Measurements from ENCODE around the gene SGPP2. TPM values are rescaled to one million over a fixed set of nuclear protein-coding genes. Genes with fewer than 3 reads are reported as not detected.

Gene SGPP2
- total and polyA plus RNA-seq, 7 donors = 0.06 to 0.29 (median 0.10) TPM; not detected in 2

- Histone ChIP-seq H3K27me3 (ENCODE audit: insufficient read depth in 3 of 3, low read length in 2 of 3) (peaks cover 0 to 2% (median 2%) of the 10 kb centered on the region in 3 donors), H3K4me1 (no peaks in the 10 kb centered on the region), H3K9me3 (no peaks in the 10 kb centered on the region), H3K36me3 (ENCODE audit: insufficient read depth in 1 of 2, low read depth in 1 of 2) (no peaks in the 10 kb centered on the region), H3K4me3 (no peak overlapping the region), H3K27ac (no peak overlapping the region)
- no peak for ATAC-seq
- WGBS, 3 donors = 68 to 80% (median 76%) methylated on average over 4 of the region's 4 CpGs
- intact Hi-C loops (cut with DNase I) = no loop called here
- TF ChIP-seq, protein P1, sequence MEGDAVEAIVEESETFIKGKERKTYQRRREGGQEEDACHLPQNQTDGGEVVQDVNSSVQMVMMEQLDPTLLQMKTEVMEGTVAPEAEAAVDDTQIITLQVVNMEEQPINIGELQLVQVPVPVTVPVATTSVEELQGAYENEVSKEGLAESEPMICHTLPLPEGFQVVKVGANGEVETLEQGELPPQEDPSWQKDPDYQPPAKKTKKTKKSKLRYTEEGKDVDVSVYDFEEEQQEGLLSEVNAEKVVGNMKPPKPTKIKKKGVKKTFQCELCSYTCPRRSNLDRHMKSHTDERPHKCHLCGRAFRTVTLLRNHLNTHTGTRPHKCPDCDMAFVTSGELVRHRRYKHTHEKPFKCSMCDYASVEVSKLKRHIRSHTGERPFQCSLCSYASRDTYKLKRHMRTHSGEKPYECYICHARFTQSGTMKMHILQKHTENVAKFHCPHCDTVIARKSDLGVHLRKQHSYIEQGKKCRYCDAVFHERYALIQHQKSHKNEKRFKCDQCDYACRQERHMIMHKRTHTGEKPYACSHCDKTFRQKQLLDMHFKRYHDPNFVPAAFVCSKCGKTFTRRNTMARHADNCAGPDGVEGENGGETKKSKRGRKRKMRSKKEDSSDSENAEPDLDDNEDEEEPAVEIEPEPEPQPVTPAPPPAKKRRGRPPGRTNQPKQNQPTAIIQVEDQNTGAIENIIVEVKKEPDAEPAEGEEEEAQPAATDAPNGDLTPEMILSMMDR (IDR thresholded peaks at IDR 0.05) = no peak
- DNase-seq = no peak
These were observed 32.2 kb downstream of the SGPP2 start for GRCh38 chr2:222456479-222457077.

DNA sequence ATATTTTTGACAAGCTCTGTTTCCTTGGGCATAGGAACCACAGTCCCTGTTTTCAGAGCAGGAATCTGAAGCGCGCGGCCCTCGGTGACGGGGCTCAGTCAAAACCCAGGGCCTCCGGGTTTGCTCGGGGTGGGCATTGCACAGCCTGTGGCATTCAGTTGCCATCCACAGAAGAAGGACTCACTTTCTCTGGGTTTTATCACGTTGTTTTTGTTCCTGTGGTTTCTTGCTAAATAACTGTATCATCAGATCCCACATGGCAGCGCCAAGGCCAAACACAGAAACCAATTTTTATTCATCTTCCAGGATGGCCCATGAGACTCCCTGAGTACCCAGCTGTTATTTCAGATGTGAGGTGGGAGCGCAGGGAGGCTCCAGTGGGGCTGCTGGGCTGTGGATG lies 35.6 kb downstream of the SGPP2 start:
- TF ChIP-seq, protein P1 (IDR thresholded peaks at IDR 0.05) = no peak
- intact Hi-C loops (cut with DNase I) = no loop called here
- Histone ChIP-seq H3K4me1 (no peaks in the 10 kb centered on the region), H3K27me3 (ENCODE audit: insufficient read depth in 3 of 3, low read length in 2 of 3) (no peaks in the 10 kb centered on the region), H3K27ac (no peak overlapping the region), H3K36me3 (ENCODE audit: insufficient read depth in 1 of 2, low read depth in 1 of 2) (no peaks in the 10 kb centered on the region), H3K4me3 (no peak overlapping the region), H3K9me3 (no peaks in the 10 kb centered on the region)
- 86 to 88% (median 87%) methylated on average over 10 of the region's 10 CpGs for WGBS, 3 donors
- no peak for DNase-seq
- ATAC-seq = no peak

DNA sequence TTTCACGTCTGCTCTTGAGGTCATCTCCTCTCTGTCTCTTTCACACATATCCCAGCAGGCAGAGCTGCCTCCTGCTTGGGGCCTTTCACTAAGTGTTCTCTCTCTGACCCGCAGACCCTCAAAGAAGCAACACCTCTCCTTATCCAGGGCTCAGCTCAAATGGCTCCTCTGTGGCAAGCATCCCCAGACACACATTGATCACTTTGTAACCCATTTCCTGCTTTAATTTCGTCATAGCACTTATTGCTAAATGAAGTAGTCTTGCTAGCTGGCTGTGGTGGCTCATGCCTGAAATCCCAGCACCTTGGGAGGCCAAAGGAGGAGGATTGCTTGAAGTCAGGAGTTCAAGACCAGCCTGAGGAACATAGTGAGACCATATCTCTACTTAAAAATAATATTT lies 41.4 kb downstream of the SGPP2 start:
- H3K27ac ChIP-seq = no peak overlapping the region
- intact Hi-C loops (cut with DNase I) = no loop called here
- H3K4me1 ChIP-seq = no peaks in the 10 kb centered on the region
- DNase-seq = no peak
- TF ChIP-seq, protein P1 (IDR thresholded peaks at IDR 0.05) = no peak
- H3K9me3 ChIP-seq = no peaks in the 10 kb centered on the region
- H3K27me3 ChIP-seq (ENCODE audit: insufficient read depth in 3 of 3, low read length in 2 of 3) = no peaks in the 10 kb centered on the region
- ATAC-seq = no peak
- H3K4me3 ChIP-seq = no peak overlapping the region
- no peaks in the 10 kb centered on the region for H3K36me3 ChIP-seq (ENCODE audit: insufficient read depth in 1 of 2, low read depth in 1 of 2)
- 49 to 61% (median 53%) methylated on average over 3 of the region's 3 CpGs for WGBS, 3 donors

GRCh38 chr2:222468346-222468745 lies 44.0 kb downstream of the SGPP2 start:
- Histone ChIP-seq H3K27ac (no peak overlapping the region), H3K9me3 (no peaks in the 10 kb centered on the region), H3K27me3 (ENCODE audit: insufficient read depth in 3 of 3, low read length in 2 of 3) (no peaks in the 10 kb centered on the region), H3K4me1 (no peaks in the 10 kb centered on the region), H3K36me3 (ENCODE audit: insufficient read depth in 1 of 2, low read depth in 1 of 2) (no peaks in the 10 kb centered on the region), H3K4me3 (no peak overlapping the region)
- intact Hi-C loops (cut with DNase I) = no loop called here
- peak in 1 of 2 donors; percentile 25 for DNase-seq
- no peak for ATAC-seq
- TF ChIP-seq, protein P1 (IDR thresholded peaks at IDR 0.05) = no peak
- 63 to 74% (median 64%) methylated on average over 4 of the region's 4 CpGs for WGBS, 3 donors

Measured in psoas muscle (tissue), 8 donors.